Measurements from ENCODE around the gene FGF23. TPM values are rescaled to one million over a fixed set of nuclear protein-coding genes. Genes with fewer than 3 reads are reported as not detected.

Gene FGF23
- total RNA-seq (2014; rRNA removed; shearing (Covaris generic)) (not detected in 2 replicates), polyA plus RNA-seq (2016; fragmentation: Nextera tagmentation; extraction: Ambion mirVana) (not detected in 2 replicates)

- Histone ChIP-seq H2AFZ (no peak within 1 kb of the TSS), H3K4me2 (ENCODE audit: unreplicated experiment) (no peak within 1 kb of the TSS), H4K20me1 (ENCODE audit: insufficient read depth) (no peaks in the 10 kb centered on the region), H3K9me2 (ENCODE audit: insufficient read depth) (no peaks in the 10 kb centered on the region), H3F3A (ENCODE audit: insufficient read depth) (no peaks in the 10 kb centered on the region), H3K27ac (no peak within 1 kb of the TSS), H3K36me3 (ENCODE audit: low read depth) (no peaks in the 10 kb centered on the region), H3K9ac (no peak within 1 kb of the TSS), H3K4me1 (ENCODE audit: insufficient read depth) (no peaks in the 10 kb centered on the region), H3K4me3 (no peak within 1 kb of the TSS), H3K79me2 (ENCODE audit: insufficient read depth) (no peaks in the 10 kb centered on the region), H3K27me3 (replicated peaks; ENCODE audit: insufficient read depth) (peaks cover 17% of the 10 kb centered on the region), H3K9me3 (ENCODE audit: low read depth) (no peaks in the 10 kb centered on the region)
- in situ Hi-C loops (cut with MboI), result no loop called here
- no peak for DNase-seq
- 2 to 5% methylated on average over 7 of the region's 7 CpGs for WGBS, 2 experiments (ENCODE audit: low coverage in 1 of 2, low lambda C conversion rate in 2 of 2, missing lambda C conversion rate in 2 of 2)
- no peak for TF ChIP-seq EZH2 (IDR thresholded peaks at IDR 0.05; ENCODE audit: insufficient read depth, poor library complexity, severe bottlenecking)
- TF ChIP-seq EZH2phosphoT487 (IDR thresholded peaks at IDR 0.05; ENCODE audit: insufficient read depth, low read depth), result no peak
Observed at GRCh38 chr12:4379405-4379804, at the start of gene FGF23. Gene FGF23, minus strand, starts transcription at chr12:4379712. Its CDS starts 130 bp downstream, at chr12:4379582.

GRCh38 chr12:4424422-4424821, 44.9 kb upstream of the FGF23 start:
- Histone ChIP-seq H3K27me3 (replicated peaks; ENCODE audit: insufficient read depth) (peaks cover 4% of the 10 kb centered on the region), H3K4me2 (ENCODE audit: unreplicated experiment) (no peak overlapping the region), H3K79me2 (ENCODE audit: insufficient read depth) (no peaks in the 10 kb centered on the region), H3K36me3 (ENCODE audit: low read depth) (no peaks in the 10 kb centered on the region), H3K4me3 (no peak overlapping the region), H3K4me1 (ENCODE audit: insufficient read depth) (no peaks in the 10 kb centered on the region), H2AFZ (no peak overlapping the region), H3F3A (ENCODE audit: insufficient read depth) (no peaks in the 10 kb centered on the region), H3K9me2 (ENCODE audit: insufficient read depth) (no peaks in the 10 kb centered on the region), H3K9me3 (ENCODE audit: low read depth) (no peaks in the 10 kb centered on the region), H3K9ac (no peak overlapping the region), H3K27ac (no peak overlapping the region), H4K20me1 (ENCODE audit: insufficient read depth) (no peaks in the 10 kb centered on the region)
- in situ Hi-C loops (cut with MboI), result no loop called here
- no peak for TF ChIP-seq EZH2phosphoT487 (IDR thresholded peaks at IDR 0.05; ENCODE audit: insufficient read depth, low read depth)
- no peak for TF ChIP-seq EZH2 (IDR thresholded peaks at IDR 0.05; ENCODE audit: insufficient read depth, poor library complexity, severe bottlenecking)
- DNase-seq, result no peak
- 13 to 14% methylated on average over 6 of the region's 6 CpGs for WGBS, 2 experiments (ENCODE audit: low coverage in 1 of 2, low lambda C conversion rate in 2 of 2, missing lambda C conversion rate in 2 of 2)

- H3K4me2 ChIP-seq (ENCODE audit: unreplicated experiment), result no peak overlapping the region
- H3K36me3 ChIP-seq (ENCODE audit: low read depth), result no peaks in the 10 kb centered on the region
- TF ChIP-seq EZH2 (IDR thresholded peaks at IDR 0.05; ENCODE audit: insufficient read depth, poor library complexity, severe bottlenecking) (no peak), EZH2phosphoT487 (IDR thresholded peaks at IDR 0.05; ENCODE audit: insufficient read depth, low read depth) (no peak)
- no peaks in the 10 kb centered on the region for H3K9me3 ChIP-seq (ENCODE audit: low read depth)
- WGBS, 2 experiments (ENCODE audit: low coverage in 1 of 2, low lambda C conversion rate in 2 of 2, missing lambda C conversion rate in 2 of 2), result 59 to 60% methylated on average over 11 of the region's 11 CpGs
- H3K27me3 ChIP-seq (replicated peaks; ENCODE audit: insufficient read depth), result peaks cover 12% of the 10 kb centered on the region
- H4K20me1 ChIP-seq (ENCODE audit: insufficient read depth), result no peaks in the 10 kb centered on the region
- no peak overlapping the region for H3K27ac ChIP-seq
- DNase-seq, result no peak
- no peaks in the 10 kb centered on the region for H3F3A ChIP-seq (ENCODE audit: insufficient read depth)
- no peaks in the 10 kb centered on the region for H3K9me2 ChIP-seq (ENCODE audit: insufficient read depth)
- in situ Hi-C loops (cut with MboI), result no loop called here
- H2AFZ ChIP-seq, result no peak overlapping the region
- no peak overlapping the region for H3K4me3 ChIP-seq
- H3K79me2 ChIP-seq (ENCODE audit: insufficient read depth), result no peaks in the 10 kb centered on the region
- no peak overlapping the region for H3K9ac ChIP-seq
- H3K4me1 ChIP-seq (ENCODE audit: insufficient read depth), result no peaks in the 10 kb centered on the region
Observed at GRCh38 chr12:4423528-4424195, 44.1 kb upstream of the FGF23 start.

GRCh38 chr12:4422985-4423384, 43.5 kb upstream of the FGF23 start:
- Histone ChIP-seq H3K9me2 (ENCODE audit: insufficient read depth) (no peaks in the 10 kb centered on the region), H3K27ac (no peak overlapping the region), H3K36me3 (ENCODE audit: low read depth) (no peaks in the 10 kb centered on the region), H3K9me3 (ENCODE audit: low read depth) (no peaks in the 10 kb centered on the region), H3K4me1 (ENCODE audit: insufficient read depth) (no peaks in the 10 kb centered on the region), H2AFZ (no peak overlapping the region), H3F3A (ENCODE audit: insufficient read depth) (no peaks in the 10 kb centered on the region), H3K4me2 (ENCODE audit: unreplicated experiment) (no peak overlapping the region), H3K9ac (no peak overlapping the region), H4K20me1 (ENCODE audit: insufficient read depth) (no peaks in the 10 kb centered on the region), H3K27me3 (replicated peaks; ENCODE audit: insufficient read depth) (peaks cover 18% of the 10 kb centered on the region), H3K4me3 (no peak overlapping the region), H3K79me2 (ENCODE audit: insufficient read depth) (no peaks in the 10 kb centered on the region)
- in situ Hi-C loops (cut with MboI), result no loop called here
- TF ChIP-seq EZH2phosphoT487 (IDR thresholded peaks at IDR 0.05; ENCODE audit: insufficient read depth, low read depth) (no peak), EZH2 (IDR thresholded peaks at IDR 0.05; ENCODE audit: insufficient read depth, poor library complexity, severe bottlenecking) (no peak)
- WGBS, 2 experiments (ENCODE audit: low coverage in 1 of 2, low lambda C conversion rate in 2 of 2, missing lambda C conversion rate in 2 of 2), result 68 to 75% methylated on average over 4 to 9 of the region's 9 CpGs
- DNase-seq, result no peak

Data from GM23248 (cell line).